HEK293 (cell line): Measurements from ENCODE around the gene AKAP6.

Experiments
- CTCF ChIP-seq: fragments of 450-650 bp; formaldehyde crosslinking; IDR thresholded peaks from 2 replicates; pipeline ENCODE4 v1.5.1; 2016; ENCODE audit warnings: missing biosample characterization, missing genetic modification characterization
- GLIS2 ChIP-seq: fragments of 450-650 bp; formaldehyde crosslinking; IDR thresholded peaks from 2 replicates; pipeline ENCODE4 v1.5.1; 2016; ENCODE audit warnings: missing biosample characterization, missing genetic modification characterization
- KLF1 ChIP-seq: fragments of 450-650 bp; formaldehyde crosslinking; IDR thresholded peaks from 2 replicates; pipeline ENCODE4 v1.5.1; 2016; ENCODE audit warnings: missing biosample characterization, missing genetic modification characterization
- KLF8 ChIP-seq: fragments of 450-650 bp; formaldehyde crosslinking; IDR thresholded peaks from 2 replicates; pipeline ENCODE4 v1.5.1; 2016; ENCODE audit warnings: missing biosample characterization, missing genetic modification characterization
- PATZ1 ChIP-seq: fragments of 450-650 bp; formaldehyde crosslinking; IDR thresholded peaks from 2 replicates; pipeline ENCODE4 v1.5.1; 2016; ENCODE audit warnings: missing biosample characterization, missing genetic modification characterization
- SCRT1 ChIP-seq: fragments of 450-650 bp; formaldehyde crosslinking; IDR thresholded peaks from 2 replicates; pipeline ENCODE4 v1.5.1; 2016; ENCODE audit warnings: missing biosample characterization, missing genetic modification characterization, borderline replicate concordance
- TRIM28 ChIP-seq: IDR thresholded peaks from 2 replicates; pipeline ENCODE4 v1.6.1; 2011; ENCODE audit warnings: low read length, control low read depth, borderline replicate concordance
- YY1 ChIP-seq: fragments of 450-650 bp; formaldehyde crosslinking; IDR thresholded peaks from 2 replicates; pipeline ENCODE4 v1.5.1; 2018; ENCODE audit warnings: missing biosample characterization, missing genetic modification characterization
- ZBTB11 ChIP-seq: fragments of 450-650 bp; formaldehyde crosslinking; conservative IDR thresholded peaks from 2 replicates; pipeline ENCODE4 v1.5.1; 2016; ENCODE audit warnings: low read depth, missing biosample characterization, missing genetic modification characterization
- ZBTB49 ChIP-seq: fragments of 450-650 bp; formaldehyde crosslinking; IDR thresholded peaks from 2 replicates; pipeline ENCODE4 v1.5.1; 2016; ENCODE audit warnings: missing biosample characterization, missing genetic modification characterization, low read depth
- ZNF175 ChIP-seq: fragments of 450-650 bp; formaldehyde crosslinking; IDR thresholded peaks from 2 replicates; pipeline ENCODE4 v1.5.1; 2016; ENCODE audit warnings: missing biosample characterization, missing genetic modification characterization
- ZNF473 ChIP-seq: fragments of 450-650 bp; formaldehyde crosslinking; IDR thresholded peaks from 2 replicates; pipeline ENCODE4 v1.5.1; 2017; ENCODE audit warnings: missing biosample characterization, missing genetic modification characterization
- ZNF510 ChIP-seq: fragments of 450-650 bp; formaldehyde crosslinking; IDR thresholded peaks from 2 replicates; pipeline ENCODE4 v1.5.1; 2018; ENCODE audit warnings: mild to moderate bottlenecking, missing genetic modification characterization, missing biosample characterization; ENCODE audit not compliant: insufficient replicate concordance
- ZNF558 ChIP-seq: fragments of 450-650 bp; formaldehyde crosslinking; IDR thresholded peaks from 2 replicates; pipeline ENCODE4 v1.5.1; 2016; ENCODE audit warnings: missing biosample characterization, missing genetic modification characterization

GRCh38 chr14:32332415-32333316 lies 3.6 kb downstream of the AKAP6 start:
- TF ChIP-seq CTCF (tag by site-specific recombination) = no peak
- TF ChIP-seq ZNF473 (tag by site-specific recombination) = no peak
- no peak for TF ChIP-seq PATZ1 (tag by site-specific recombination)
- no peak for TF ChIP-seq ZBTB11
- no peak for TF ChIP-seq ZNF510 (tag by site-specific recombination)
- TF ChIP-seq GLIS2 (tag by site-specific recombination) = no peak
- TF ChIP-seq ZNF558 (tag by site-specific recombination) = no peak
- no peak for TF ChIP-seq KLF8 (tag by site-specific recombination)
- no peak for TF ChIP-seq ZNF175
- TF ChIP-seq YY1 = no peak
- no peak for TF ChIP-seq KLF1
- TF ChIP-seq SCRT1 (tag by site-specific recombination) = no peak
- no peak for TF ChIP-seq ZBTB49 (tag by site-specific recombination)
- no peak for TF ChIP-seq TRIM28
